K562 (cell line): Measurements from ENCODE around the gene ARFGEF3. TPM values are rescaled to one million over a fixed set of nuclear protein-coding genes. Genes with fewer than 3 reads are reported as not detected.

Experiments
- ATAC-seq: fragments of 200-7000 bp; cut with Tn5 transposase; 3 replicates; pipeline ENCODE4 v1.9.1; 2020; ENCODE audit warnings: moderate library complexity
- BruUV-seq: library from RNA; stranded (reverse); fragments of 400-500 nt; replicated peaks from 2 replicates; lab custom pipeline; 2021; lab: Mats Ljungman, UMichigan
- CTCF ChIA-PET: fragments of 300-600 bp; formaldehyde crosslinking; extraction: SDS; loops from one replicate; lab custom pipeline; 2021; ENCODE audit warnings: low intra/inter-chr PET ratio; lab: Yijun Ruan, JAX
- POLR2A ChIA-PET: fragments of 300-600, 350-650 bp; sonication (Branson Sonifier 250); formaldehyde crosslinking; extraction: SDS; loops from one replicate; lab custom pipeline; 2021; ENCODE audit warnings: antibody characterized with exemption, inconsistent platforms; lab: Yijun Ruan, JAX
- DNase-seq, 4 experiments: peaks; one replicate each; pipeline versions ENCODE4 v3.0.0 to v3.0.0-alpha.2; 2011 to 2018; ENCODE audit warnings: low spot score in 3 of 4, mixed read lengths in 3 of 4; ENCODE audit errors: extremely low read depth in 1 of 4
- FAIRE-seq: peaks from 2 replicates; lab custom pipeline; 2011; peaks lifted over from hg19 to GRCh38; lab: Jason Lieb, UNC
- H2AFZ ChIP-seq: 2 replicates; pipeline ENCODE4 v1.6.0; 2011; ENCODE audit warnings: low read depth, low read length, control low read depth, inconsistent platforms
- H3K27ac ChIP-seq: fragments of 200-600 bp; 3 replicates; pipeline ENCODE4 v1.8.0; 2011; ENCODE audit warnings: low read depth, mild to moderate bottlenecking, control low read depth, inconsistent platforms, low read length, moderate library complexity, mixed read lengths; ENCODE audit errors: extremely low read depth
- H3K27me3 ChIP-seq, 2 experiments: fragments of 300-600 bp in 1 of 2; 2 replicates in 1 of 2; 3 replicates in 1 of 2; pipeline versions ENCODE4 v1.6.0 to v1.8.0; 2011; ENCODE audit warnings: inconsistent platforms in 2 of 2, low read length in 2 of 2, mild to moderate bottlenecking in 1 of 2, mixed read lengths in 1 of 2, moderate library complexity in 1 of 2; ENCODE audit not compliant: control insufficient read depth in 2 of 2, insufficient read depth in 2 of 2
- H3K36me3 ChIP-seq: fragments of 300-600 bp; 3 replicates; pipeline ENCODE4 v1.8.0; 2011; ENCODE audit warnings: mild to moderate bottlenecking, low read length, inconsistent platforms; ENCODE audit not compliant: control insufficient read depth, insufficient read depth
- H3K4me1 ChIP-seq, 2 experiments: fragments of 200-600 bp in 1 of 2; replicated peaks in 1 of 2; 2 replicates in 1 of 2; 3 replicates in 1 of 2; pipeline versions ENCODE4 v1.5.1 to v1.8.0; 2011; ENCODE audit warnings: inconsistent platforms in 2 of 2, low read length in 2 of 2, mild to moderate bottlenecking in 1 of 2, mixed read lengths in 1 of 2, moderate library complexity in 1 of 2; ENCODE audit not compliant: control insufficient read depth in 2 of 2, insufficient read depth in 2 of 2
- H3K4me2 ChIP-seq: 2 replicates; pipeline ENCODE4 v1.6.1; 2011; ENCODE audit warnings: low read length, control low read depth, inconsistent platforms, mixed read lengths; ENCODE audit not compliant: insufficient read depth
- H3K4me3 ChIP-seq: fragments of 200-600 bp; sonication (generic), shearing (Covaris generic); 2 replicates; pipeline ENCODE4 v1.5.1; 2016; ENCODE audit warnings: control low read depth, inconsistent platforms
- H3K79me2 ChIP-seq: fragments of 200-600 bp; 3 replicates; pipeline ENCODE4 v1.8.0; 2011; ENCODE audit warnings: low read length, inconsistent platforms; ENCODE audit not compliant: control insufficient read depth, insufficient read depth
- H3K9ac ChIP-seq, 2 experiments: 2 replicates each; pipeline versions ENCODE4 v1.6.0 to v1.6.1; 2011; ENCODE audit warnings: low read depth in 2 of 2, low read length in 2 of 2, control low read depth in 1 of 2, inconsistent platforms in 1 of 2, mild to moderate bottlenecking in 1 of 2, mixed read lengths in 1 of 2; ENCODE audit not compliant: insufficient read depth in 1 of 2
- H3K9me1 ChIP-seq: one replicate; pipeline ENCODE4 v1.6.0; 2011; ENCODE audit warnings: inconsistent platforms, mild to moderate bottlenecking, low read length, moderate library complexity; ENCODE audit not compliant: control insufficient read depth, insufficient read depth
- H3K9me3 ChIP-seq: replicated peaks from 2 replicates; pipeline ENCODE4 v1.5.1; 2011; ENCODE audit warnings: low read depth, low read length, inconsistent platforms; ENCODE audit not compliant: control insufficient read depth, insufficient read depth
- H4K20me1 ChIP-seq: replicated peaks from 2 replicates; pipeline ENCODE4 v1.6.1; 2011; ENCODE audit warnings: low read length, inconsistent platforms, mixed read lengths; ENCODE audit not compliant: control insufficient read depth, insufficient read depth
- BCOR ChIP-seq: fragments of 450-650 bp; IDR thresholded peaks from 2 replicates; pipeline ENCODE4 v1.6.1; 2016
- CHCHD3 ChIP-seq: fragments of 250-450 bp; sonication (Bioruptor Pico); IDR thresholded peaks from 2 replicates; pipeline ENCODE4 v2.1.2; 2022; ENCODE audit warnings: mild to moderate bottlenecking
- ELF4 ChIP-seq: fragments of 450-650 bp; formaldehyde crosslinking; IDR thresholded peaks from 2 replicates; pipeline ENCODE4 v1.4.0; 2022; ENCODE audit warnings: missing genetic modification characterization
- ERF ChIP-seq: fragments of 450-650 bp; formaldehyde crosslinking; IDR thresholded peaks from 2 replicates; pipeline ENCODE4 v1.4.0; 2020; ENCODE audit warnings: mild to moderate bottlenecking, mixed read lengths
- GABPA ChIP-seq: fragments of 200-800 bp; sonication (Bioruptor generic); conservative IDR thresholded peaks from 2 replicates; pipeline ENCODE4 v1.6.1; 2016; ENCODE audit warnings: low read depth, missing genetic modification characterization, missing compliant biosample characterization
- GATAD2B ChIP-seq: fragments of 450-650 bp; IDR thresholded peaks from 2 replicates; pipeline ENCODE4 v1.6.1; 2017; ENCODE audit warnings: mild to moderate bottlenecking, borderline replicate concordance
- HDAC3 ChIP-seq: fragments of 450-650 bp; IDR thresholded peaks from 2 replicates; pipeline ENCODE4 v1.6.1; 2018; ENCODE audit warnings: borderline replicate concordance, mild to moderate bottlenecking, moderate library complexity; ENCODE audit not compliant: partially characterized antibody
- ID3 ChIP-seq, 2 experiments: fragments of 250-450 bp in 1 of 2; fragments of 450-650 bp in 1 of 2; sonication (Bioruptor Pico) in 1 of 2; IDR thresholded peaks; 2 replicates each; pipeline versions ENCODE4 v1.6.1 to v1.8.0; 2016 to 2021; ENCODE audit warnings: mild to moderate bottlenecking in 2 of 2, moderate library complexity in 2 of 2, missing compliant biosample characterization in 1 of 2, missing genetic modification characterization in 1 of 2
- MYNN ChIP-seq, 2 experiments: sonication (generic); formaldehyde crosslinking in 1 of 2; IDR thresholded peaks; 2 replicates each; pipeline versions ENCODE4 v1.5.0 to v1.6.1; 2016 to 2020; ENCODE audit warnings: antibody characterized with exemption in 1 of 2, missing genetic modification reagents in 1 of 2
- SAP30 ChIP-seq: fragments of 200-600 bp; sonication (generic); IDR thresholded peaks from 2 replicates; pipeline ENCODE4 v1.6.1; 2012; ENCODE audit warnings: borderline replicate concordance, low read depth, mild to moderate bottlenecking, moderate library complexity, low read length, control low read depth, inconsistent platforms; ENCODE audit not compliant: insufficient read depth, poor library complexity, severe bottlenecking
- SP2 ChIP-seq: IDR thresholded peaks from 2 replicates; pipeline ENCODE4 v1.6.1; 2011; ENCODE audit warnings: mild to moderate bottlenecking, low read depth, low read length, moderate library complexity; ENCODE audit not compliant: poor library complexity, severe bottlenecking; ENCODE audit errors: extremely low read depth
- TAF1 ChIP-seq: IDR thresholded peaks from 2 replicates; pipeline ENCODE4 v1.6.1; 2011; ENCODE audit warnings: mild to moderate bottlenecking, low read length, moderate library complexity; ENCODE audit not compliant: insufficient read depth, control insufficient read depth, severe bottlenecking; ENCODE audit errors: extremely low read depth
- TCF7L2 ChIP-seq: fragments of 150-350 bp; IDR thresholded peaks from 2 replicates; pipeline ENCODE4 v1.6.1; 2016; ENCODE audit warnings: low read depth, mild to moderate bottlenecking, low read length, moderate library complexity
- ZNF121 ChIP-seq: sonication (generic); formaldehyde crosslinking; conservative IDR thresholded peaks from 2 replicates; pipeline ENCODE4 v1.8.0; 2022; ENCODE audit warnings: missing genetic modification reagents
- WGBS: fragments of 100-300 bp; shearing (Covaris generic); methylation state at CpG from one replicate; pipeline ENCODE4 v1.1.6; 2016; ENCODE audit warnings: low coverage, mixed read lengths; ENCODE audit not compliant: insufficient coverage; ENCODE audit errors: missing lambda C conversion rate; 5-methylcytosine and 5-hydroxymethylcytosine counted together
- in situ Hi-C: fragments of 300-500 bp; cut with MboI; formaldehyde crosslinking; loops from 4 replicates; pipeline ENCODE4 v1.15.0; 2018; ENCODE audit warnings: inconsistent platforms, mixed read lengths
- intact Hi-C: fragments of 100-400 bp; cut with micrococcal nuclease; formaldehyde crosslinking; loops from 2 replicates; pipeline ENCODE4 v1.14.2; 2022
- polyA plus RNA-seq, 8 experiments: library from polyadenylated mRNA; depleted of rRNA in 4 of 8; stranded (reverse) in 5 of 8; unstranded in 3 of 8; fragments of >200 nt; fragmentation: Nextera tagmentation in 2 of 8; fragmentation: Illumina TruSeq in 1 of 8; extraction: Ambion mirVana in 2 of 8; extraction: Trizol in 1 of 8; gene quantifications; 2 replicates each; pipeline versions ENCODE4 v1.2.1 to v1.2.3, GENCODE V29; 2011 to 2014; ENCODE audit warnings: inconsistent platforms in 1 of 8, missing spikeins in 1 of 8
- total RNA-seq, 7 experiments: library from RNA; depleted of rRNA in 6 of 7; stranded (reverse); fragments of >200 nt in 6 of 7; fragmentation: Illumina TruSeq in 2 of 7; extraction: Trizol in 2 of 7; gene quantifications; 2 replicates each; pipeline versions ENCODE4 v1.2.1 to v1.2.3, GENCODE V29; 2011 to 2021; ENCODE audit warnings: low replicate concordance in 1 of 7
- TF ChIP-seq, protein P1 (sequence below): fragments of 250-450 bp; sonication (Bioruptor Pico); IDR thresholded peaks from 2 replicates; pipeline ENCODE4 v1.5.0; 2020; ENCODE audit warnings: mild to moderate bottlenecking
- TF ChIP-seq, protein P2 (sequence below): sonication (generic); formaldehyde crosslinking; IDR thresholded peaks from 2 replicates; pipeline ENCODE4 v1.8.1; 2023; ENCODE audit warnings: mild to moderate bottlenecking, missing genetic modification reagents

ARFGEF3 gene
- total and polyA plus RNA-seq, 9 of the 15 experiments (the other 6 are each of a cell fraction or from before 2014, with no cell fraction given), result under 0.01 to 0.02 TPM; not detected in 7

DNA sequence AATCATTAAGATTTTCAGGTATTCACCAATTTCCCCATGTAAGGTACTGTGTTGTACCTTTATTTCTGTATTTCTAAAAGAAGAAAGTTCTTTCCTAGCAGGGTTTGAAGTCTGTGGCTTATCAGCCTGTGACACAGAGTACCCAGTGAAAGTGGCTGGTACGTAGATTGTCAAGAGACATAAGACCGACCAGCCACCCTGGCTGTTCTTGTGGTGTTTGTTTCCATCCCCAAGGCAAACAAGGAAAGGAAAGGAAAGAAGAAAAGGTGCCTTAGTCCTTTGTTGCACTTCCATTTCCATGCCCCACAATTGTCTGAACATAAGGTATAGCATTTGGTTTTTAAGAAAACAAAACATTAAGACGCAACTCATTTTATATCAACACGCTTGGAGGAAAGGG, 175.3 kb downstream of the ARFGEF3 start:
- CTCF ChIA-PET, result no interaction called here
- no peak for TF ChIP-seq TAF1
- TF ChIP-seq, protein P1, sequence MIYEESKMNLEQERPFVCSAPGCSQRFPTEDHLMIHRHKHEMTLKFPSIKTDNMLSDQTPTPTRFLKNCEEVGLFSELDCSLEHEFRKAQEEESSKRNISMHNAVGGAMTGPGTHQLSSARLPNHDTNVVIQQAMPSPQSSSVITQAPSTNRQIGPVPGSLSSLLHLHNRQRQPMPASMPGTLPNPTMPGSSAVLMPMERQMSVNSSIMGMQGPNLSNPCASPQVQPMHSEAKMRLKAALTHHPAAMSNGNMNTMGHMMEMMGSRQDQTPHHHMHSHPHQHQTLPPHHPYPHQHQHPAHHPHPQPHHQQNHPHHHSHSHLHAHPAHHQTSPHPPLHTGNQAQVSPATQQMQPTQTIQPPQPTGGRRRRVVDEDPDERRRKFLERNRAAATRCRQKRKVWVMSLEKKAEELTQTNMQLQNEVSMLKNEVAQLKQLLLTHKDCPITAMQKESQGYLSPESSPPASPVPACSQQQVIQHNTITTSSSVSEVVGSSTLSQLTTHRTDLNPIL (CRISPR knock-in tag), result no peak
- no peak for TF ChIP-seq ELF4 (CRISPR knock-in tag)
- TF ChIP-seq GABPA (tag), result no peak
- no peak for TF ChIP-seq GATAD2B
- no peak for TF ChIP-seq MYNN (IDR thresholded peaks at IDR 0.05)
- TF ChIP-seq MYNN (CRISPR knock-in tag; IDR thresholded peaks at IDR 0.05), result no peak
- TF ChIP-seq TCF7L2, result no peak
- TF ChIP-seq ERF, result no peak
- TF ChIP-seq, protein P2, sequence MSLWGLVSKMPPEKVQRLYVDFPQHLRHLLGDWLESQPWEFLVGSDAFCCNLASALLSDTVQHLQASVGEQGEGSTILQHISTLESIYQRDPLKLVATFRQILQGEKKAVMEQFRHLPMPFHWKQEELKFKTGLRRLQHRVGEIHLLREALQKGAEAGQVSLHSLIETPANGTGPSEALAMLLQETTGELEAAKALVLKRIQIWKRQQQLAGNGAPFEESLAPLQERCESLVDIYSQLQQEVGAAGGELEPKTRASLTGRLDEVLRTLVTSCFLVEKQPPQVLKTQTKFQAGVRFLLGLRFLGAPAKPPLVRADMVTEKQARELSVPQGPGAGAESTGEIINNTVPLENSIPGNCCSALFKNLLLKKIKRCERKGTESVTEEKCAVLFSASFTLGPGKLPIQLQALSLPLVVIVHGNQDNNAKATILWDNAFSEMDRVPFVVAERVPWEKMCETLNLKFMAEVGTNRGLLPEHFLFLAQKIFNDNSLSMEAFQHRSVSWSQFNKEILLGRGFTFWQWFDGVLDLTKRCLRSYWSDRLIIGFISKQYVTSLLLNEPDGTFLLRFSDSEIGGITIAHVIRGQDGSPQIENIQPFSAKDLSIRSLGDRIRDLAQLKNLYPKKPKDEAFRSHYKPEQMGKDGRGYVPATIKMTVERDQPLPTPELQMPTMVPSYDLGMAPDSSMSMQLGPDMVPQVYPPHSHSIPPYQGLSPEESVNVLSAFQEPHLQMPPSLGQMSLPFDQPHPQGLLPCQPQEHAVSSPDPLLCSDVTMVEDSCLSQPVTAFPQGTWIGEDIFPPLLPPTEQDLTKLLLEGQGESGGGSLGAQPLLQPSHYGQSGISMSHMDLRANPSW (CRISPR knock-in tag), result no peak
- no peak for TF ChIP-seq SAP30
- no peak for TF ChIP-seq CHCHD3 (CRISPR knock-in tag)
- no peak for TF ChIP-seq BCOR
- TF ChIP-seq ID3 (CRISPR knock-in tag; IDR thresholded peaks at IDR 0.05), result no peak
- no peak for TF ChIP-seq ID3 (tag; IDR thresholded peaks at IDR 0.05)
- no peak for TF ChIP-seq ZNF121 (CRISPR knock-in tag)
- no peak for TF ChIP-seq SP2
- no peak for TF ChIP-seq HDAC3

More for the DNA sequence above, 175.3 kb downstream of the ARFGEF3 start:
- Histone ChIP-seq H3K36me3 (no peaks in the 10 kb centered on the region), H3K4me3 (no peak overlapping the region), H3K9ac (no peak overlapping the region), H3K4me1 (no peaks in the 10 kb centered on the region; a peak in 3 of 5 replicates), H2AFZ (no peak overlapping the region), H3K27ac (no peak overlapping the region), H3K27me3 (peaks cover 26% of the 10 kb centered on the region in 2 experiments; a peak in 4 of 5 replicates), H3K9me1 (no peaks in the 10 kb centered on the region), H3K9me3 (no peaks in the 10 kb centered on the region), H4K20me1 (no peaks in the 10 kb centered on the region), H3K4me2 (no peak overlapping the region), H3K79me2 (no peaks in the 10 kb centered on the region)
- WGBS, result 5% methylated on average over 4 of the region's 4 CpGs
- in situ Hi-C loops, result no loop called here
- ATAC-seq (no peak), FAIRE-seq (no peak), DNase-seq (no peak)
- POLR2A ChIA-PET, result no interaction called here
- no TSS peak for BruUV-seq
- intact Hi-C loops, result no loop called here
